ENCODE measurements around the gene SLAIN2. TPM values are rescaled to one million over a fixed set of nuclear protein-coding genes. Genes with fewer than 3 reads are reported as not detected.

Gene SLAIN2
- total and polyA plus RNA-seq, 7 donors, result 25.6 to 167 (median 95.9) TPM

GRCh38 chr4:48299560-48299959 is 41.8 kb upstream of the SLAIN2 start:
- intact Hi-C loops (cut with DNase I), result no loop called here
- 91% methylated on average over 4 of the region's 4 CpGs for WGBS, 2 donors
- Histone ChIP-seq H3K27ac (no peak overlapping the region), H3K4me3 (no peak overlapping the region), H3K27me3 (no peaks in the 10 kb centered on the region), H3K36me3 (no peaks in the 10 kb centered on the region), H3K9me3 (no peaks in the 10 kb centered on the region), H3K4me1 (no peaks in the 10 kb centered on the region)
- no peak for DNase-seq
- TF ChIP-seq CTCF (IDR thresholded peaks at IDR 0.05) (no peak), POLR2A (IDR thresholded peaks at IDR 0.05) (no peak), POLR2AphosphoS5 (IDR thresholded peaks at IDR 0.05) (no peak), EP300 (IDR thresholded peaks at IDR 0.05) (no peak)

- no peak for DNase-seq
- 83 to 86% methylated on average over 2 of the region's 2 CpGs for WGBS, 2 donors
- no peak overlapping the region for H3K27ac ChIP-seq
- no peak for TF ChIP-seq POLR2A (IDR thresholded peaks at IDR 0.05)
- TF ChIP-seq EP300 (IDR thresholded peaks at IDR 0.05), result no peak
- no peak for TF ChIP-seq CTCF (IDR thresholded peaks at IDR 0.05)
- TF ChIP-seq POLR2AphosphoS5 (IDR thresholded peaks at IDR 0.05), result no peak
- no peaks in the 10 kb centered on the region for H3K9me3 ChIP-seq
- intact Hi-C loops (cut with DNase I), result no loop called here
- H3K36me3 ChIP-seq, result no peaks in the 10 kb centered on the region
- H3K4me3 ChIP-seq, result no peak overlapping the region
- H3K4me1 ChIP-seq, result no peaks in the 10 kb centered on the region
- no peaks in the 10 kb centered on the region for H3K27me3 ChIP-seq
Measured at GRCh38 chr4:48300004-48300403, 41.3 kb upstream of the SLAIN2 start.

- DNase-seq, result no peak
- H3K4me1 ChIP-seq, result no peaks in the 10 kb centered on the region
- 77 to 87% methylated on average over 3 of the region's 3 CpGs for WGBS, 2 donors
- intact Hi-C loops (cut with DNase I), result no loop called here
- H3K36me3 ChIP-seq, result no peaks in the 10 kb centered on the region
- H3K4me3 ChIP-seq, result no peak overlapping the region
- no peak for TF ChIP-seq EP300 (IDR thresholded peaks at IDR 0.05)
- no peak for TF ChIP-seq CTCF (IDR thresholded peaks at IDR 0.05)
- TF ChIP-seq POLR2AphosphoS5 (IDR thresholded peaks at IDR 0.05), result no peak
- TF ChIP-seq POLR2A (IDR thresholded peaks at IDR 0.05), result no peak
- no peaks in the 10 kb centered on the region for H3K27me3 ChIP-seq
- H3K27ac ChIP-seq, result no peak overlapping the region
- H3K9me3 ChIP-seq, result no peaks in the 10 kb centered on the region
Measured at GRCh38 chr4:48305508-48305907, 35.8 kb upstream of the SLAIN2 start.

- DNase-seq, result no peak
- Histone ChIP-seq H3K4me1 (no peaks in the 10 kb centered on the region), H3K4me3 (no peak overlapping the region), H3K36me3 (no peaks in the 10 kb centered on the region), H3K27me3 (no peaks in the 10 kb centered on the region), H3K27ac (no peak overlapping the region), H3K9me3 (no peaks in the 10 kb centered on the region)
- WGBS, 2 donors, result 78 to 79% methylated on average over 5 of the region's 5 CpGs
- TF ChIP-seq POLR2AphosphoS5 (IDR thresholded peaks at IDR 0.05), result no peak
- TF ChIP-seq CTCF (IDR thresholded peaks at IDR 0.05), result no peak
- no peak for TF ChIP-seq EP300 (IDR thresholded peaks at IDR 0.05)
- no peak for TF ChIP-seq POLR2A (IDR thresholded peaks at IDR 0.05)
- intact Hi-C loops (cut with DNase I), result no loop called here
Measured at GRCh38 chr4:48307528-48307927, 33.8 kb upstream of the SLAIN2 start.

GRCh38 chr4:48308901-48309300 is 32.4 kb upstream of the SLAIN2 start:
- WGBS, 2 donors, result 99% methylated on average over 2 of the region's 2 CpGs
- no peak for DNase-seq
- no peaks in the 10 kb centered on the region for H3K27me3 ChIP-seq
- H3K4me3 ChIP-seq, result no peak overlapping the region
- H3K9me3 ChIP-seq, result no peaks in the 10 kb centered on the region
- H3K27ac ChIP-seq, result no peak overlapping the region
- H3K36me3 ChIP-seq, result no peaks in the 10 kb centered on the region
- intact Hi-C loops (cut with DNase I), result no loop called here
- TF ChIP-seq POLR2A (IDR thresholded peaks at IDR 0.05) (no peak), EP300 (IDR thresholded peaks at IDR 0.05) (no peak), POLR2AphosphoS5 (IDR thresholded peaks at IDR 0.05) (no peak), CTCF (IDR thresholded peaks at IDR 0.05) (no peak)
- no peaks in the 10 kb centered on the region for H3K4me1 ChIP-seq
